HG03442 (cell line): ENCODE data around the gene STARD7.
"Not testable (repeated sequence)": the region's sequence is repeated elsewhere in the genome, so short reads cannot be mapped to it uniquely, and the experiment has no call there.

Source experiments
- ATAC-seq: cut with Tn5 transposase; IDR thresholded peaks from one replicate; pipeline ENCODE4 v1.9.1; 2021; ENCODE audit warnings: mild to moderate bottlenecking, moderate library complexity; ENCODE audit not compliant: unreplicated experiment

The STARD7 gene

GRCh38 chr2:96150007-96150640 is 58.5 kb downstream of the STARD7 start:
- no peak for ATAC-seq

GRCh38 chr2:96148410-96149217 is 60.0 kb downstream of the STARD7 start:
- ATAC-seq: peak; percentile 44

GRCh38 chr2:96147593-96148201 is 60.9 kb downstream of the STARD7 start:
- no peak for ATAC-seq

GRCh38 chr2:96146881-96147592 is 61.6 kb downstream of the STARD7 start:
- ATAC-seq: no peak

GRCh38 chr2:96146153-96146880 is 62.3 kb downstream of the STARD7 start:
- ATAC-seq: peak; percentile 27

GRCh38 chr2:96145848-96146152 is 62.8 kb downstream of the STARD7 start:
- no peak for ATAC-seq

GRCh38 chr2:96145036-96145847 is 63.4 kb downstream of the STARD7 start, which contains the start of gene DUSP2:
TSS of gene DUSP2 (minus strand) at chr2:96145440. CDS start at chr2:96145354, 86 bp downstream.
- peak; percentile 48 for ATAC-seq

- ATAC-seq: no peak
Measured at GRCh38 chr2:96144481-96145035, 64.1 kb downstream of the STARD7 start.

GRCh38 chr2:96143848-96144480 is 64.7 kb downstream of the STARD7 start:
- ATAC-seq: no peak

GRCh38 chr2:96143231-96143847 is 65.3 kb downstream of the STARD7 start:
- ATAC-seq: no peak

- ATAC-seq: no peak
Measured at GRCh38 chr2:96142217-96143113, 66.2 kb downstream of the STARD7 start.

GRCh38 chr2:96141624-96141967 is 67.0 kb downstream of the STARD7 start:
- not testable (repeated sequence) for ATAC-seq

- no peak for ATAC-seq
Measured at GRCh38 chr2:96140941-96141623, 67.5 kb downstream of the STARD7 start.

- no peak for ATAC-seq
Measured at GRCh38 chr2:96139181-96139758, 69.4 kb downstream of the STARD7 start.

- no peak for ATAC-seq
Measured at GRCh38 chr2:96138179-96139145, 70.2 kb downstream of the STARD7 start, which contains the start of gene ASTL. TSS of gene ASTL (minus strand) at chr2:96138502. CDS start at chr2:96138436, 66 bp downstream.
